ENCODE results near the gene KIAA1210.

KIAA1210 gene

DNA sequence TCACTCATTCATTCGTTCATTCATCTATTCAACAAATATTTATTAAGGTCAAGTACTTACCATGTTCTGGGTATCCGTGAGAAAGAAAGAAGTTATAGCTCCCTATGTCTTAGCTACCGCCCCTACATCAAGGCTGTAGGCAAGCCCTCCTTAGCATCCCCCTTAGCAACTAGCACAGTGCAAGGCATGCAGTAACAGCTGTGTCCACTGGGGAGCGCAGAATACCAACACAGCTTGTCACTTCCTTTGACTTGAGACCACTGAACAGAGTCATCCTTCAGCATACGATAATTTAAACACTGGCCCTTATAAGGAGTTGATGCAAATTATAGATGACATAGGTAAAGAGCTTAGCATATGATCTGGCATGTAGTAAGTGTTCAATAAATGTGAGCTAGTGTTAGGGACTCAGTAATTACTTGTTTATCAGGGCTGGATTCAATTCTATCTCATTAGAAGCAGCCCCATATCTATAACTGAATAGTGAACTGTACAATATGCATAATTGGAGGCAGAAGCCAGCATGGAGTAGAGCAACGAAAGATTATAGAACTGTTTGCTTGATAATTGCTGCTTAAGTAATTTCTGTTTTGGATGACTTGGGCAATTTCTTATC, 8.7 kb downstream of the KIAA1210 start:
- TF ChIP-seq, protein P1, sequence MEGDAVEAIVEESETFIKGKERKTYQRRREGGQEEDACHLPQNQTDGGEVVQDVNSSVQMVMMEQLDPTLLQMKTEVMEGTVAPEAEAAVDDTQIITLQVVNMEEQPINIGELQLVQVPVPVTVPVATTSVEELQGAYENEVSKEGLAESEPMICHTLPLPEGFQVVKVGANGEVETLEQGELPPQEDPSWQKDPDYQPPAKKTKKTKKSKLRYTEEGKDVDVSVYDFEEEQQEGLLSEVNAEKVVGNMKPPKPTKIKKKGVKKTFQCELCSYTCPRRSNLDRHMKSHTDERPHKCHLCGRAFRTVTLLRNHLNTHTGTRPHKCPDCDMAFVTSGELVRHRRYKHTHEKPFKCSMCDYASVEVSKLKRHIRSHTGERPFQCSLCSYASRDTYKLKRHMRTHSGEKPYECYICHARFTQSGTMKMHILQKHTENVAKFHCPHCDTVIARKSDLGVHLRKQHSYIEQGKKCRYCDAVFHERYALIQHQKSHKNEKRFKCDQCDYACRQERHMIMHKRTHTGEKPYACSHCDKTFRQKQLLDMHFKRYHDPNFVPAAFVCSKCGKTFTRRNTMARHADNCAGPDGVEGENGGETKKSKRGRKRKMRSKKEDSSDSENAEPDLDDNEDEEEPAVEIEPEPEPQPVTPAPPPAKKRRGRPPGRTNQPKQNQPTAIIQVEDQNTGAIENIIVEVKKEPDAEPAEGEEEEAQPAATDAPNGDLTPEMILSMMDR (IDR thresholded peaks at IDR 0.05): peak; percentile 55 to 58
- DNase-seq: peak; percentile 35 to 62
- H3K27me3 ChIP-seq: no peaks in the 10 kb centered on the region
- intact Hi-C loops (cut with DNase I; ENCODE audit: low total_unique reads): loop anchor here (10.0 kb wide), 1 partner anchor 106 kb away; no protein-coding TSS in a partner anchor
- no peaks in the 10 kb centered on the region for H3K4me1 ChIP-seq
- no peaks in the 10 kb centered on the region for H3K9me3 ChIP-seq
- H3K36me3 ChIP-seq: no peaks in the 10 kb centered on the region
- H3K27ac ChIP-seq: no peak overlapping the region
- no peak overlapping the region for H3K4me3 ChIP-seq

GRCh38 chrX:119107206-119107605, 20.4 kb downstream of the KIAA1210 start:
- Histone ChIP-seq H3K27ac (no peak overlapping the region), H3K27me3 (no peaks in the 10 kb centered on the region), H3K4me1 (no peaks in the 10 kb centered on the region), H3K4me3 (no peak overlapping the region), H3K9me3 (no peaks in the 10 kb centered on the region), H3K36me3 (no peaks in the 10 kb centered on the region)
- no peak for DNase-seq
- TF ChIP-seq, protein P1 (IDR thresholded peaks at IDR 0.05): no peak
- intact Hi-C loops (cut with DNase I; ENCODE audit: low total_unique reads): no loop called here

GRCh38 chrX:119105826-119106225, 21.8 kb downstream of the KIAA1210 start:
- intact Hi-C loops (cut with DNase I; ENCODE audit: low total_unique reads): no loop called here
- no peak for DNase-seq
- TF ChIP-seq, protein P1 (IDR thresholded peaks at IDR 0.05): no peak
- Histone ChIP-seq H3K4me3 (no peak overlapping the region), H3K27me3 (no peaks in the 10 kb centered on the region), H3K27ac (no peak overlapping the region), H3K9me3 (no peaks in the 10 kb centered on the region), H3K4me1 (no peaks in the 10 kb centered on the region), H3K36me3 (no peaks in the 10 kb centered on the region)

- TF ChIP-seq, protein P1 (IDR thresholded peaks at IDR 0.05): no peak
- Histone ChIP-seq H3K27me3 (no peaks in the 10 kb centered on the region), H3K4me3 (no peak overlapping the region), H3K4me1 (no peaks in the 10 kb centered on the region), H3K9me3 (no peaks in the 10 kb centered on the region), H3K36me3 (no peaks in the 10 kb centered on the region), H3K27ac (no peak overlapping the region)
- intact Hi-C loops (cut with DNase I; ENCODE audit: low total_unique reads): no loop called here
- no peak for DNase-seq
These were observed 26.4 kb downstream of the KIAA1210 start for GRCh38 chrX:119101168-119101567.

DNA sequence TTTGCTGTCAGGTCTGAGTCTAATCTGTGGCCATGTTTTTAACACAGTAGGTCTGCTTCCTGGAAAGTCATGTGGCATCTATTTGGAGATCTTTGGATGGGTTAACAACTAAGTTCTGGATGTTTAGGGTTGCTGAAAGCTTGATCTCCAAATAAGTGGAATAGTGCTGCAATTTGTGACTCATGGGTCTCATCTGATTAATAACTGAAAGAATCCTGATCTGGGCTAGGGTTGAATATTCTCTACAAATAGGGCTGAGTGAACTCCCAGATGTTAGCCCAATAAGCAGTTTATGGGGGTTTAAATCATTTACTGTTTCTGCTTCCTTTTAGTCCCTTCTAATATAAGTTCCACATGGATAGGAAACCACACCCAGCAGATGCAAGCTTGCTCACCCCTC, 31.7 kb downstream of the KIAA1210 start:
- no peaks in the 10 kb centered on the region for H3K4me1 ChIP-seq
- DNase-seq: no peak
- no peaks in the 10 kb centered on the region for H3K36me3 ChIP-seq
- H3K27me3 ChIP-seq: no peaks in the 10 kb centered on the region
- no peak overlapping the region for H3K4me3 ChIP-seq
- H3K9me3 ChIP-seq: no peaks in the 10 kb centered on the region
- intact Hi-C loops (cut with DNase I; ENCODE audit: low total_unique reads): no loop called here
- TF ChIP-seq, protein P1 (IDR thresholded peaks at IDR 0.05): no peak
- H3K27ac ChIP-seq: no peak overlapping the region

GRCh38 chrX:119094819-119095218, 32.8 kb downstream of the KIAA1210 start:
- TF ChIP-seq, protein P1 (IDR thresholded peaks at IDR 0.05): no peak
- H3K4me3 ChIP-seq: no peak overlapping the region

More at GRCh38 chrX:119094819-119095218, 32.8 kb downstream of the KIAA1210 start:
- Histone ChIP-seq H3K4me1 (no peaks in the 10 kb centered on the region), H3K9me3 (no peaks in the 10 kb centered on the region), H3K27me3 (no peaks in the 10 kb centered on the region), H3K36me3 (no peaks in the 10 kb centered on the region), H3K27ac (no peak overlapping the region)
- no peak for DNase-seq
- intact Hi-C loops (cut with DNase I; ENCODE audit: low total_unique reads): no loop called here

All from tibial artery (tissue), 4 donors.